Esophagus squamous epithelium (tissue), 4 donors: ENCODE results near the gene MALL.
"Not testable (repeated sequence)": the region's sequence is repeated elsewhere in the genome, so short reads cannot be mapped to it uniquely, and the experiment has no call there.

Experiments
- POLR2A ChIP-seq, 4 donors: fragments of 450-650 bp; IDR thresholded peaks; one replicate each; pipeline ENCODE4 v1.6.1; 2017; ENCODE audit warnings: antibody characterized with exemption in 4 of 4, mild to moderate bottlenecking in 4 of 4, moderate library complexity in 3 of 4
- TF ChIP-seq, protein P1 (sequence below), 6 experiments: fragments of 450-650 bp in 4 of 6; fragments of 200-600 bp in 2 of 6; sonication (generic) in 2 of 6; IDR thresholded peaks; one replicate each; pipeline ENCODE4 v1.5.1; 2016 to 2019; ENCODE audit warnings: antibody characterized with exemption in 6 of 6, mild to moderate bottlenecking in 4 of 6, moderate library complexity in 4 of 6

DNA sequence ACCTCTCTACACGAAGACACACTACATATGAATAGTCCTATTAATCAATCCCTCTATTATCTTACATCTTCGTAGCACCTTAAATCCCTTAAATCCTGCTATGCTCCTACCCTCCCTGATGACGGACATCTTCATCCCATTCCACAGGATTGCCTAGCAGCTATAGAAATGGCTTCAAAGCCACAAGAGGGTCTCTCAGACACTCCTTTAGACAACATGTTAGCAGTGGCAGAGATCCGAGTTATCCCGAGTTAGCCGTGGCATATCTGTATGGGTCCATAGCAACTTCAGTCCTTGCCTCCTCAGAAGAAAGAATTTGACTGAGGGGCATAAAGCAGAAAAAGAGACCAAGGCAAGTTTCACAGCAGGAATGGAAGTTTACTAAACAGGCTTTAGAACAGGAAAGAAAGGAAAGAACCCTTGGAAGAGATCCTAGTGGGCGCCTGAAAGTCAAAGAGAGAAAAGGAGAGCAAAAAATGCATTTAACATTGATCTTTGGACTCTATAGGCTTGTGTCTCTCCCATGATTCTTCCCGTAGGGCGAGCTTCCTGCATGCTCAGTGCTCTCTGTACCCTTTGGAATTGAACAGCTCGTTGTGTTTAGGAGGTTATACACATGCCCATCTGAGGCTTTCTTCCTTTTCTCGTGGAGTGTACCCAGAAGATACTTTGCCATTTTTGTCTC lies 56.5 kb downstream of the MALL start:
- TF ChIP-seq, protein P1, sequence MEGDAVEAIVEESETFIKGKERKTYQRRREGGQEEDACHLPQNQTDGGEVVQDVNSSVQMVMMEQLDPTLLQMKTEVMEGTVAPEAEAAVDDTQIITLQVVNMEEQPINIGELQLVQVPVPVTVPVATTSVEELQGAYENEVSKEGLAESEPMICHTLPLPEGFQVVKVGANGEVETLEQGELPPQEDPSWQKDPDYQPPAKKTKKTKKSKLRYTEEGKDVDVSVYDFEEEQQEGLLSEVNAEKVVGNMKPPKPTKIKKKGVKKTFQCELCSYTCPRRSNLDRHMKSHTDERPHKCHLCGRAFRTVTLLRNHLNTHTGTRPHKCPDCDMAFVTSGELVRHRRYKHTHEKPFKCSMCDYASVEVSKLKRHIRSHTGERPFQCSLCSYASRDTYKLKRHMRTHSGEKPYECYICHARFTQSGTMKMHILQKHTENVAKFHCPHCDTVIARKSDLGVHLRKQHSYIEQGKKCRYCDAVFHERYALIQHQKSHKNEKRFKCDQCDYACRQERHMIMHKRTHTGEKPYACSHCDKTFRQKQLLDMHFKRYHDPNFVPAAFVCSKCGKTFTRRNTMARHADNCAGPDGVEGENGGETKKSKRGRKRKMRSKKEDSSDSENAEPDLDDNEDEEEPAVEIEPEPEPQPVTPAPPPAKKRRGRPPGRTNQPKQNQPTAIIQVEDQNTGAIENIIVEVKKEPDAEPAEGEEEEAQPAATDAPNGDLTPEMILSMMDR (IDR thresholded peaks at IDR 0.05), result not testable (repeated sequence)
- not testable (repeated sequence) for TF ChIP-seq POLR2A (IDR thresholded peaks at IDR 0.05)
